ENCODE measurements around the gene RAMACL. TPM values are rescaled to one million over a fixed set of nuclear protein-coding genes. Genes with fewer than 3 reads are reported as not detected.
A peak's percentile ranks its signal among the peaks of the same experiment; 100 is the strongest.

The RAMACL gene
- total and polyA plus RNA-seq, 4 donors, result 0.30 to 17.6 (median 4.3) TPM

- no peak for ATAC-seq (ENCODE audit: insufficient read depth, low FRiP score)
- H3K27ac ChIP-seq (ENCODE audit: low read depth in 1 of 2, low read length in 1 of 2), result peak overlapping the region; percentile 34 to 39
- no peaks in the 10 kb centered on the region for H3K27me3 ChIP-seq (ENCODE audit: control insufficient read depth in 3 of 3, insufficient read depth in 3 of 3, low read length in 2 of 3)
- no peak for DNase-seq
- no peak overlapping the region for H3K9ac ChIP-seq (ENCODE audit: insufficient read depth in 1 of 2, low read length in 2 of 2)
- 69 to 73% methylated on average over 11 of the region's 11 CpGs for WGBS, 2 donors
- peaks cover 0 to 22% (median 12%) of the 10 kb centered on the region in 5 donors for H3K4me1 ChIP-seq (ENCODE audit: control insufficient read depth in 5 of 5, insufficient read depth in 5 of 5, low read length in 5 of 5)
- no peaks in the 10 kb centered on the region for H3K9me3 ChIP-seq (ENCODE audit: control insufficient read depth in 4 of 4, insufficient read depth in 3 of 4, low read length in 3 of 4)
- no peak for TF ChIP-seq CTCF (IDR thresholded peaks at IDR 0.05; ENCODE audit: control extremely low read depth, extremely low read depth)
- H3K4me3 ChIP-seq, result no peak overlapping the region
- peaks cover 0 to 6% (median 0%) of the 10 kb centered on the region in 4 donors for H3K36me3 ChIP-seq (ENCODE audit: control insufficient read depth in 4 of 4, insufficient read depth in 4 of 4, low read length in 4 of 4)
These were observed 11.3 kb downstream of the RAMACL start for GRCh38 chr6:166575205-166575604.

DNA sequence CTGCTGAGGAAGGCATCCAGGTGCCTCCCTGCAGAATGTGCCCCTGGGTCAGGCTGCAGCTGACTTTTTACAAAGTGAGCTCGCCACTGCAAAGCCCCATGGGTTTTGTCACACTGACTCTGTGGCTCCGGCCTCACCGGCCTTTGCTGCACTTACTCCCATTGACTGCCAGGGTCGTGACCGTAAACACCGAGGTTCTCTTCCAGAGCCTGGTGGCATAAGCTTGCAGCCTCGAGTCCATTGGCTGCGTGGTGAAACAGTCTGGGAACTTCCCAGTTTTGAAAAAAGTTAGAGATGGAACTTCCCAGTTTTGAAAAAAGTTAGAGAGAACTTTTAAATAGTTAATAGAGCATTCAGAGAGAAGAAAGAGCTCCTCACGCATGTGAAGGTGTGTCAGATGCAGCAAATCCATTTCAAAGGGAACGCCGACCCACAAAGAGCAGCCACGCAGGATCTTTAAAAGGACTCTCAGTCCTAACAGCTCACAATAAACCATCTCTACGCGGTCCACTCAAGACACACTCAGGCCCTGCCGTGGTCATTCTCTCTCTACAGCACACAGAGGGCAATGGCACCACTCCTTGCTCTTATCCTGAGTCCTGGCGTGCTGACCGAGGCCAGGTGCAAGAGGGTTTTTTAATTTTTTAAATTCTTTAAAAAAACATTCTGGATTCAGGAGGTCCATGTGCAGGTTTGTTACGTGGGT lies 12.8 kb downstream of the RAMACL start:
- H3K9me3 ChIP-seq (ENCODE audit: control insufficient read depth in 4 of 4, insufficient read depth in 3 of 4, low read length in 3 of 4), result no peaks in the 10 kb centered on the region
- no peak for TF ChIP-seq CTCF (IDR thresholded peaks at IDR 0.05; ENCODE audit: control extremely low read depth, extremely low read depth)
- no peak overlapping the region for H3K4me3 ChIP-seq
- H3K9ac ChIP-seq (ENCODE audit: insufficient read depth in 1 of 2, low read length in 2 of 2), result no peak overlapping the region
- peaks cover 0 to 3% (median 0%) of the 10 kb centered on the region in 4 donors for H3K36me3 ChIP-seq (ENCODE audit: control insufficient read depth in 4 of 4, insufficient read depth in 4 of 4, low read length in 4 of 4)
- H3K4me1 ChIP-seq (ENCODE audit: control insufficient read depth in 5 of 5, insufficient read depth in 5 of 5, low read length in 5 of 5), result peaks cover 0 to 15% (median 12%) of the 10 kb centered on the region in 5 donors
- 74 to 79% methylated on average over 18 of the region's 18 CpGs for WGBS, 2 donors
- H3K27ac ChIP-seq (ENCODE audit: low read depth in 1 of 2, low read length in 1 of 2), result peak overlapping the region in 1 of 2 donors; percentile 33
- no peak for DNase-seq
- no peaks in the 10 kb centered on the region for H3K27me3 ChIP-seq (ENCODE audit: control insufficient read depth in 3 of 3, insufficient read depth in 3 of 3, low read length in 2 of 3)
- ATAC-seq (ENCODE audit: insufficient read depth, low FRiP score), result no peak

- DNase-seq (peak; percentile 60 to 85 (median 73)), ATAC-seq (ENCODE audit: insufficient read depth, low FRiP score) (peak; percentile 70)
- no peaks in the 10 kb centered on the region for H3K9me3 ChIP-seq (ENCODE audit: control insufficient read depth in 4 of 4, insufficient read depth in 3 of 4, low read length in 3 of 4)
- no peaks in the 10 kb centered on the region for H3K27me3 ChIP-seq (ENCODE audit: control insufficient read depth in 3 of 3, insufficient read depth in 3 of 3, low read length in 2 of 3)
- H3K9ac ChIP-seq (ENCODE audit: insufficient read depth in 1 of 2, low read length in 2 of 2), result no peak overlapping the region
- no peaks in the 10 kb centered on the region for H3K36me3 ChIP-seq (ENCODE audit: control insufficient read depth in 4 of 4, insufficient read depth in 4 of 4, low read length in 4 of 4)
- TF ChIP-seq CTCF (IDR thresholded peaks at IDR 0.05; ENCODE audit: control extremely low read depth, extremely low read depth), result no peak
- WGBS, 2 donors, result 59 to 68% methylated on average over 18 of the region's 18 CpGs
- H3K4me3 ChIP-seq, result no peak overlapping the region
- H3K4me1 ChIP-seq (ENCODE audit: control insufficient read depth in 5 of 5, insufficient read depth in 5 of 5, low read length in 5 of 5), result peaks cover 0 to 15% (median 12%) of the 10 kb centered on the region in 5 donors
- H3K27ac ChIP-seq (ENCODE audit: low read depth in 1 of 2, low read length in 1 of 2), result peak overlapping the region in 1 of 2 donors; percentile 81
These were observed 13.9 kb downstream of the RAMACL start for GRCh38 chr6:166572370-166573261.
